ENCODE data around the gene FOXP3. TPM values are rescaled to one million over a fixed set of nuclear protein-coding genes. Genes with fewer than 3 reads are reported as not detected.

Gene FOXP3
- total RNA-seq, 1 experiment from 2014 or later: 0.68 TPM

DNA sequence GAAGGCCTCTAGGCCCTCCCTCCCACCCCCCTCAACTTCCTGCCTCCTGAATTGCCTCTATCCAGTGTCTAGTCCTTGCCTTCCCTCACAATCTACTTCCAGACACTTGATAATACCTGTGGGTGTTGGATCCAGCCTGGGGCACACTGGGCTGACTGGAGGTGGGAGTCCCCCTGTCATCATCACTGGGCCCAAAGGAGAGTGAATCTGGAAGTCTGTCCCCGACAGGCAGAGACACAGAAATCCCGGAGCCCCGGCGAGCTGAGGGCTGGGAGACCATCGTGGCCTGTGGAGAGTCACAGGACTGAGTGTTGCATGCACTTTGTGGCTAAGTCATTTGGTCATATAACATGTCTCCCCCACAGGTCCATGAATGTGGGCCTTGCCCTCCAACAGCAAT lies 56.1 kb downstream of the FOXP3 start:
- Histone ChIP-seq H3T11ph (ENCODE audit: low read length) (no peak overlapping the region), H2BK20ac (ENCODE audit: low read depth, low read length, poor library complexity, severe bottlenecking) (no peak overlapping the region), H3K9me3 (ENCODE audit: control insufficient read depth, low read depth, low read length) (peaks cover 40% of the 10 kb centered on the region), H4K91ac (ENCODE audit: insufficient read length, low read depth, low read length) (no peak overlapping the region), H3K14ac (ENCODE audit: insufficient read depth, low read length) (no peak overlapping the region; the same call in 1 of the 2 replicates), H3K23me2 (ENCODE audit: insufficient read length, low read depth, low read length, poor library complexity, severe bottlenecking) (no peaks in the 10 kb centered on the region), H2AFZ (ENCODE audit: low read length) (no peak overlapping the region), H3K27ac (ENCODE audit: insufficient read length, low read depth, low read length) (no peak overlapping the region), H3K56ac (ENCODE audit: insufficient read length, low read depth, low read length) (no peak overlapping the region), H2BK15ac (ENCODE audit: low read depth, low read length) (no peak overlapping the region), H3K27me3 (ENCODE audit: insufficient read depth, low read length) (no peaks in the 10 kb centered on the region), H3K79me2 (ENCODE audit: insufficient read depth, low read length) (no peaks in the 10 kb centered on the region), H2BK5ac (ENCODE audit: insufficient read length, low read length) (no peak overlapping the region), H3K9ac (ENCODE audit: extremely low read depth, insufficient read length, low read length) (no peak overlapping the region), H3K4me1 (ENCODE audit: insufficient read depth, low read length) (no peaks in the 10 kb centered on the region), H3K4me2 (ENCODE audit: insufficient read depth, insufficient read length, low read length) (no peak overlapping the region), H3K23ac (ENCODE audit: insufficient read length, low read depth, low read length) (no peak overlapping the region), H3K4ac (ENCODE audit: low read depth, low read length) (no peak overlapping the region), H2BK120ac (ENCODE audit: low read depth, low read length, poor library complexity, severe bottlenecking) (no peak overlapping the region), H4K8ac (replicated peaks; ENCODE audit: insufficient read length, low read depth, low read length) (no peak overlapping the region), H2BK12ac (ENCODE audit: insufficient read length, low read depth, low read length) (no peak overlapping the region), H3K18ac (ENCODE audit: insufficient read length, low read depth, low read length) (no peak overlapping the region), H3K79me1 (ENCODE audit: insufficient read depth, low read depth, low read length, poor library complexity, severe bottlenecking) (no peaks in the 10 kb centered on the region), H4K5ac (ENCODE audit: insufficient read length, low read depth, low read length) (no peak overlapping the region), H4K20me1 (ENCODE audit: control insufficient read depth, insufficient read depth, insufficient read length) (no peaks in the 10 kb centered on the region), H2AK5ac (ENCODE audit: insufficient read length, low read length) (no peak overlapping the region)
- DNase-seq: no peak
- Mint-ChIP-seq H3K4me1 (peaks cover 0 to 18% of the 10 kb centered on the region in 2 experiments; a peak in 2 of 4 replicates), H3K4me3 (no peak overlapping the region), H3K36me3 (ENCODE audit: insufficient read depth in 1 of 3, low read depth in 3 of 3) (peaks cover 0 to 7% (median 4%) of the 10 kb centered on the region in 3 experiments; a peak in 2 of 7 replicates), H3K27me3 (ENCODE audit: low read depth) (peaks cover 9% of the 10 kb centered on the region), H3K27ac (no peak overlapping the region; a peak in 1 of 7 replicates), H3K9me3 (peaks cover 65 to 85% of the 10 kb centered on the region in 2 experiments)
- TF ChIP-seq, protein P1, sequence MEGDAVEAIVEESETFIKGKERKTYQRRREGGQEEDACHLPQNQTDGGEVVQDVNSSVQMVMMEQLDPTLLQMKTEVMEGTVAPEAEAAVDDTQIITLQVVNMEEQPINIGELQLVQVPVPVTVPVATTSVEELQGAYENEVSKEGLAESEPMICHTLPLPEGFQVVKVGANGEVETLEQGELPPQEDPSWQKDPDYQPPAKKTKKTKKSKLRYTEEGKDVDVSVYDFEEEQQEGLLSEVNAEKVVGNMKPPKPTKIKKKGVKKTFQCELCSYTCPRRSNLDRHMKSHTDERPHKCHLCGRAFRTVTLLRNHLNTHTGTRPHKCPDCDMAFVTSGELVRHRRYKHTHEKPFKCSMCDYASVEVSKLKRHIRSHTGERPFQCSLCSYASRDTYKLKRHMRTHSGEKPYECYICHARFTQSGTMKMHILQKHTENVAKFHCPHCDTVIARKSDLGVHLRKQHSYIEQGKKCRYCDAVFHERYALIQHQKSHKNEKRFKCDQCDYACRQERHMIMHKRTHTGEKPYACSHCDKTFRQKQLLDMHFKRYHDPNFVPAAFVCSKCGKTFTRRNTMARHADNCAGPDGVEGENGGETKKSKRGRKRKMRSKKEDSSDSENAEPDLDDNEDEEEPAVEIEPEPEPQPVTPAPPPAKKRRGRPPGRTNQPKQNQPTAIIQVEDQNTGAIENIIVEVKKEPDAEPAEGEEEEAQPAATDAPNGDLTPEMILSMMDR (conservative IDR thresholded peaks at IDR 0.05): no peak
- no CpG with 5 or more reads among the region's 5 CpGs for WGBS (ENCODE audit: extremely low coverage, insufficient read length, low lambda C conversion rate)
